Esophagus muscularis mucosa (tissue), 4 donors: ENCODE data around the gene ZNFX1. TPM values are rescaled to one million over a fixed set of nuclear protein-coding genes. Genes with fewer than 3 reads are reported as not detected.

ENCODE experiments used
- DNase-seq: peaks from one replicate; pipeline ENCODE4 v3.0.0-alpha.2; 2017; ENCODE audit errors: extremely low spot score
- H3K27ac ChIP-seq, 4 donors: fragments of 200-600 bp; sonication (generic); replicated peaks in 1 of 4; 1 replicate in 3 of 4; 2 replicates in 1 of 4; pipeline ENCODE4 v1.5.1; 2016 to 2019; ENCODE audit warnings: mild to moderate bottlenecking in 1 of 4
- H3K27me3 ChIP-seq, 4 donors: fragments of 200-600 bp; sonication (generic); one replicate each; pipeline versions ENCODE4 v1.5.1 to v1.6.0; 2016 to 2019
- H3K36me3 ChIP-seq, 4 donors: fragments of 200-600 bp; sonication (generic); one replicate each; pipeline ENCODE4 v1.5.1; 2016 to 2019
- H3K4me1 ChIP-seq, 4 donors: fragments of 200-600 bp; sonication (generic); one replicate each; pipeline ENCODE4 v1.5.1; 2016 to 2019
- H3K4me3 ChIP-seq, 4 donors: fragments of 200-600 bp; sonication (generic); 1 replicate in 2 of 4; 2 replicates in 2 of 4; pipeline ENCODE4 v1.5.1; 2016 to 2019; ENCODE audit warnings: mild to moderate bottlenecking in 4 of 4, moderate library complexity in 1 of 4
- H3K9me3 ChIP-seq, 4 donors: fragments of 200-600 bp; sonication (generic); 1 replicate in 3 of 4; 2 replicates in 1 of 4; pipeline ENCODE4 v1.5.1; 2016 to 2019
- CTCF ChIP-seq, 3 experiments: fragments of 200-600 bp in 2 of 3; fragments of 450-650 bp in 1 of 3; sonication (generic) in 2 of 3; IDR thresholded peaks; one replicate each; pipeline ENCODE4 v1.5.1; 2017 to 2019; ENCODE audit warnings: antibody characterized with exemption in 3 of 3, mild to moderate bottlenecking in 2 of 3, moderate library complexity in 1 of 3
- EP300 ChIP-seq: sonication (generic); formaldehyde crosslinking; IDR thresholded peaks from one replicate; pipeline ENCODE4 v1.6.1; 2017; ENCODE audit warnings: antibody characterized with exemption
- POLR2A ChIP-seq: fragments of 450-650 bp; IDR thresholded peaks from one replicate; pipeline ENCODE4 v1.6.1; 2017; ENCODE audit warnings: antibody characterized with exemption, moderate library complexity, mild to moderate bottlenecking, low read depth
- POLR2AphosphoS5 ChIP-seq, 2 donors: sonication (generic); formaldehyde crosslinking; IDR thresholded peaks; one replicate each; pipeline ENCODE4 v1.6.1; 2017; ENCODE audit warnings: antibody characterized with exemption in 2 of 2
- WGBS: methylation state at CpG from one replicate; pipeline ENCODE4 v1.1.5; 2018; 5-methylcytosine and 5-hydroxymethylcytosine counted together
- intact Hi-C: fragments of 100-400 bp; cut with DNase I; formaldehyde crosslinking; loops from one replicate; pipeline ENCODE4 v1.15.1; 2023
- total RNA-seq, 4 donors: library from RNA; depleted of rRNA; stranded (reverse); fragments of >200 nt; gene quantifications; one replicate each; pipeline versions ENCODE4 v1.1.0 to v1.2.1, GENCODE V29; 2016

ZNFX1 gene
- total RNA-seq, 4 donors from 2014 or later: 35.7 to 46.7 (median 41.3) TPM

GRCh38 chr20:49319208-49319809 is 41.5 kb upstream of the ZNFX1 start:
- no peaks in the 10 kb centered on the region for H3K36me3 ChIP-seq
- peaks cover 0 to 44% (median 31%) of the 10 kb centered on the region in 4 donors for H3K27me3 ChIP-seq
- no peak for DNase-seq
- peak overlapping the region; percentile 41 to 44 (median 42) for H3K4me3 ChIP-seq
- 16% methylated on average over 25 of the region's 25 CpGs for WGBS
- intact Hi-C loops: no loop called here
- peaks cover 14 to 29% (median 28%) of the 10 kb centered on the region in 4 donors for H3K4me1 ChIP-seq
- no peaks in the 10 kb centered on the region for H3K9me3 ChIP-seq
- H3K27ac ChIP-seq: no peak overlapping the region
- TF ChIP-seq CTCF (IDR thresholded peaks at IDR 0.05): no peak
- TF ChIP-seq POLR2A: no peak
- TF ChIP-seq EP300: no peak
- TF ChIP-seq POLR2AphosphoS5 (IDR thresholded peaks at IDR 0.05): no peak

GRCh38 chr20:49318430-49319207 is 40.8 kb upstream of the ZNFX1 start:
- TF ChIP-seq POLR2AphosphoS5 (IDR thresholded peaks at IDR 0.05): no peak
- TF ChIP-seq CTCF (IDR thresholded peaks at IDR 0.05): no peak
- TF ChIP-seq EP300: no peak
- no peak for TF ChIP-seq POLR2A
- Histone ChIP-seq H3K4me1 (peaks cover 14 to 24% (median 23%) of the 10 kb centered on the region in 4 donors), H3K27me3 (peaks cover 0 to 44% (median 31%) of the 10 kb centered on the region in 4 donors), H3K27ac (no peak overlapping the region), H3K36me3 (no peaks in the 10 kb centered on the region), H3K4me3 (peak overlapping the region; percentile 41 to 44 (median 42)), H3K9me3 (no peaks in the 10 kb centered on the region)
- 1% methylated on average over 46 of the region's 70 CpGs for WGBS
- DNase-seq: no peak
- intact Hi-C loops: no loop called here

GRCh38 chr20:49318091-49318429 is 40.2 kb upstream of the ZNFX1 start:
- H3K9me3 ChIP-seq: no peaks in the 10 kb centered on the region
- H3K27ac ChIP-seq: no peak overlapping the region
- intact Hi-C loops: no loop called here
- 15% methylated on average over 7 of the region's 23 CpGs for WGBS
- H3K36me3 ChIP-seq: no peaks in the 10 kb centered on the region
- H3K27me3 ChIP-seq: peaks cover 0 to 44% (median 31%) of the 10 kb centered on the region in 4 donors
- H3K4me3 ChIP-seq: peak overlapping the region; percentile 41 to 44 (median 42)
- no peak for DNase-seq
- H3K4me1 ChIP-seq: peaks cover 14 to 20% (median 19%) of the 10 kb centered on the region in 4 donors
- no peak for TF ChIP-seq POLR2AphosphoS5 (IDR thresholded peaks at IDR 0.05)
- TF ChIP-seq CTCF (IDR thresholded peaks at IDR 0.05): no peak
- TF ChIP-seq EP300: no peak
- TF ChIP-seq POLR2A: no peak

- 80% methylated on average over 2 of the region's 2 CpGs for WGBS
- no peaks in the 10 kb centered on the region for H3K36me3 ChIP-seq
- H3K9me3 ChIP-seq: no peaks in the 10 kb centered on the region
- no peak overlapping the region for H3K27ac ChIP-seq
- peaks cover 0 to 44% (median 31%) of the 10 kb centered on the region in 4 donors for H3K27me3 ChIP-seq
- H3K4me1 ChIP-seq: peaks cover 14 to 20% (median 19%) of the 10 kb centered on the region in 4 donors
- intact Hi-C loops: no loop called here
- no peak for DNase-seq
- H3K4me3 ChIP-seq: no peak overlapping the region
- no peak for TF ChIP-seq POLR2AphosphoS5 (IDR thresholded peaks at IDR 0.05)
- TF ChIP-seq POLR2A: no peak
- TF ChIP-seq CTCF (IDR thresholded peaks at IDR 0.05): no peak
- no peak for TF ChIP-seq EP300
Observed at GRCh38 chr20:49316704-49317103, 38.8 kb upstream of the ZNFX1 start.
